Measurements from ENCODE around the gene GBX1.

GBX1 gene

DNA sequence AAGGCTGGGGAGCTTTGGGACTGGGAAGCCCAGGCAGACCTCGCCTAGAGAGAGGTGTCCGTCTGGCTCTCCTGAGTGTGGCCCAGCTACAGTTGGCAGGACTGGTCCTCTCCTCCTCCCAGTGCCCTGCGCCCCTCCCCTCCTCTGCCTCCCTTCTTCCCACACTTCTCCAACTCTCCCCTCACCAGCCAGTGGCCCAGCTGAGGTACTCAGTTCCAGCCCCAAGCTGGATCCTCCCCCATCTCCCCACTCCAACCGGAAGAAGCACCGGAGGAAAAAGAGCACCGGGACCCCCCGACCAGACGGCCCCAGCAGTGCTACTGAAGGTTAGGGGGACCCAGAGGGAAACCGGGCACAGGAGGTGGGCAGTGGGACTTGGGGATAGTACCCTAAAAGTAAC is 27.7 kb downstream of the GBX1 start:
- DNase-seq (ENCODE audit: low read depth): no peak
- TF ChIP-seq, protein P1, sequence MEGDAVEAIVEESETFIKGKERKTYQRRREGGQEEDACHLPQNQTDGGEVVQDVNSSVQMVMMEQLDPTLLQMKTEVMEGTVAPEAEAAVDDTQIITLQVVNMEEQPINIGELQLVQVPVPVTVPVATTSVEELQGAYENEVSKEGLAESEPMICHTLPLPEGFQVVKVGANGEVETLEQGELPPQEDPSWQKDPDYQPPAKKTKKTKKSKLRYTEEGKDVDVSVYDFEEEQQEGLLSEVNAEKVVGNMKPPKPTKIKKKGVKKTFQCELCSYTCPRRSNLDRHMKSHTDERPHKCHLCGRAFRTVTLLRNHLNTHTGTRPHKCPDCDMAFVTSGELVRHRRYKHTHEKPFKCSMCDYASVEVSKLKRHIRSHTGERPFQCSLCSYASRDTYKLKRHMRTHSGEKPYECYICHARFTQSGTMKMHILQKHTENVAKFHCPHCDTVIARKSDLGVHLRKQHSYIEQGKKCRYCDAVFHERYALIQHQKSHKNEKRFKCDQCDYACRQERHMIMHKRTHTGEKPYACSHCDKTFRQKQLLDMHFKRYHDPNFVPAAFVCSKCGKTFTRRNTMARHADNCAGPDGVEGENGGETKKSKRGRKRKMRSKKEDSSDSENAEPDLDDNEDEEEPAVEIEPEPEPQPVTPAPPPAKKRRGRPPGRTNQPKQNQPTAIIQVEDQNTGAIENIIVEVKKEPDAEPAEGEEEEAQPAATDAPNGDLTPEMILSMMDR (conservative IDR thresholded peaks at IDR 0.05; ENCODE audit: low read depth, low read length): no peak
- H3K4me3 ChIP-seq (ENCODE audit: low read depth, low read length): no peak overlapping the region

DNA sequence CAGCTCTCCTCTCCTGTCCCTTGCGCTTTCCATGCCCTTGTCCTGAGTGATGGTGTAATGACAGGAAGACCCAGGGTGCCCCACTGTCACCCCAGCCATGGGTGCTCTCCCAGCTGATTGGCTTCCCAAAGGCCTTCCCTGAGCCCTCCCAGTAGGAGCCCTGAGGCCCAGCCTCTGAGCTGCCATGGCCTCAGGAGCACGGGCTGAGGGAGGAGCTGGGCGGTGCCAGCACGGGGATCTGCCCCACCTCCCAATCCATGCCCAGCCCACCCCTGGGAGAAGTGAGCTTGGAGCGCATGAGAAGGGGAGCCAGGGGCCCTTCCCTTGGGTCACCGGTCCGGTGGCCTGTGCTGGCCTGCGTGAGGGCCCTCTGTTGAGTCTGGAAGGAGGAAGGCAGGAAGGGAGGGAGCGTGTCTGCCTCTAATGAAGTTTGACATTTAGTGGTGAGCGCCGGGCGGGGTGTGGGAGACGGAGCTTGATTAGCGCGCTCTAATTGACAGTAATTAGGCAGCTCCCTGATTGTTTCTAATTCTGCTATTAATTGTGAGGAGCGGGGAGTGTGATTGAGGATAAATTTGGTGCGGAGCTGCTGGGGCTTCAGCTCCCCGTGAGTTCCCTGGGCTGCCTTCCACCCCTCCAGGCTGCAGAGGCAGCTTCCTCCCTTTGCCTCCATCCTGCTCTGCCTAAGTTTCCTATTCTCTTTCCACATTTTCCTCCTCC is 28.3 kb downstream of the GBX1 start:
- TF ChIP-seq, protein P1 (conservative IDR thresholded peaks at IDR 0.05; ENCODE audit: low read depth, low read length): no peak
- no peak overlapping the region for H3K4me3 ChIP-seq (ENCODE audit: low read depth, low read length)
- no peak for DNase-seq (ENCODE audit: low read depth)

DNA sequence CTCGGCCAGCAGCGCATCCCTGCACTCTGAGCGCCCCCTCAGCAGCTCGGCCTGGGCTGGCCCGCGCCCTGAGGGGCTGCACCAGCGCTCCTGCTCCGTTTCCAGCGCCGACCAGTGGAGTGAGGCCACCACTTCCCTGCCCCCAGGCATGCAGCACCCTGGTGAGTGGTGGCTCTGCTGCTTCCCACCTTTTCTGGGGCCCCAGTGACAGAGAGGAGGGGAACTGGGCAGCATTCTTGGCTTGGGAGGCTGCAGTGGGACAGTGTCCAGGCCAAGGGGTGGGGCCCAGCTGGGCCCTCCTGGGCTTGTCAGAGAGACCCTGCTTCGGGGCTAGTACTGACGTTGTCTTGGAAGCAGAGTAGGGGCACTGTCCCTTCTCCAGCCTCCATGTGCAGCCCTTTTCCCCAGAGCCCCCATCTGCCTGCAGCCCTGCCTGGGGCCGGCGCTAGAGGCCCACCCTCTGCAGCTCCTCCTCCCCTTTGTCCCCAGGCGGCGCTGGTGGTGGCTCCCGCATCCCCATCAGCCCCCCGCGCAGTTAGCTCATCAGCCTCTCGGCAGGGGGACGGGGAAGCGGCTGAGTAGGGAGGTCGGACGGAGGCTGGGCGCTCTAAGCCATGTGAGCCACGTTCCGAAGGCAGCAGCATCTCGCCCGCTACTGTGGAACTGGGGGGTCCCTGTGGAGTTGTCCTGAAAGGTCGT is 29.2 kb downstream of the GBX1 start:
- TF ChIP-seq, protein P1 (conservative IDR thresholded peaks at IDR 0.05; ENCODE audit: low read depth, low read length): no peak
- no peak overlapping the region for H3K4me3 ChIP-seq (ENCODE audit: low read depth, low read length)
- no peak for DNase-seq (ENCODE audit: low read depth)

DNA sequence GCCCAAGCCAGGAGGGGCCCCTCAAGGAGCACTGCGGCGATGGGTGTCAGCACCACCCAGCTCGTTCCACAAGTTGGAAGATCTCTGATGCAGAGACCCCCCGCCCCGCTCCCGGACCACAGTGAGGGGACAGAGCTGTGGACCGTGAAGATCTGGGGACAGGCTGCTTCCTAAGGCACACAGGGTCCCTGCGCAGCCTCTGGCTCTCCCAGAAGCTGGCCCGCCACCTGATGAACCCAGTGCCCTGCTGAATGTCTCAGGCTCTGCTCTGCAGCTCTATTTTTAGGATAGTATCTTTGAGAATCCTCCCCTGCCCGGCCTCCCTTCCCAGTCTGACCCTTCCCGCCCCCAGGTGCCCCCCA is 29.7 kb downstream of the GBX1 start:
- H3K4me3 ChIP-seq (ENCODE audit: low read depth, low read length): no peak overlapping the region
- TF ChIP-seq, protein P1 (conservative IDR thresholded peaks at IDR 0.05; ENCODE audit: low read depth, low read length): no peak
- DNase-seq (ENCODE audit: low read depth): no peak

DNA sequence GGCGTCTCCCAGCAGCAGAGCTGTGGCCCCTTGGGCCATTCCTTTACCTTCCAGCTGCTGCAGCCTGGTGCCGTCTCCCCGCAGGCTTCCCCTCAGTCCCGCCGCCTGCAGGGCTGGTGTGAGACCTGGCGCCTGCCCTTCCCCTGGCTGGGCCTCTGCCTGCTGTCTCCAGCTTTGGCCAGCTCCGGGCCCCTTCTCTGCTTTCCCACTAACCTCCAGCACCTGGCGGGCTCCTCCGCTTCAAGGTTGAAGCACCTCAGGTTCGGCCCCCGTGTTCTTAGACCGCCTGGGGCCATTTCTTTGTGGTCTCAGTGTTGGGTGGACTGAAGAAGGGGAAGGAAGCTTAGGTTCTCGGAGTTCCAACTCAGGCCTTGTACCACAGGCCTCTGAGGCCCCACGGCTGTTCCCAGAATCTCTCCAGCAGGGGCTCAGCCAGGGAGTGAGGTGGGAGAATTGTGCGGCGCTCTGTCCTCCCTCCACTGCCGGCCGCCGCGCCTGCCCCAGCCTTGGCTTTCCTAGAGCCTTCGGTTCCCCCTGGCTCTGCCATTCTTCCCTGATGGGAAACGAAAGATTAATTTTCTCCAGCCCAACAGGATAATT is 30.3 kb downstream of the GBX1 start:
- no peak for DNase-seq (ENCODE audit: low read depth)
- no peak overlapping the region for H3K4me3 ChIP-seq (ENCODE audit: low read depth, low read length)
- TF ChIP-seq, protein P1 (conservative IDR thresholded peaks at IDR 0.05; ENCODE audit: low read depth, low read length): no peak

DNA sequence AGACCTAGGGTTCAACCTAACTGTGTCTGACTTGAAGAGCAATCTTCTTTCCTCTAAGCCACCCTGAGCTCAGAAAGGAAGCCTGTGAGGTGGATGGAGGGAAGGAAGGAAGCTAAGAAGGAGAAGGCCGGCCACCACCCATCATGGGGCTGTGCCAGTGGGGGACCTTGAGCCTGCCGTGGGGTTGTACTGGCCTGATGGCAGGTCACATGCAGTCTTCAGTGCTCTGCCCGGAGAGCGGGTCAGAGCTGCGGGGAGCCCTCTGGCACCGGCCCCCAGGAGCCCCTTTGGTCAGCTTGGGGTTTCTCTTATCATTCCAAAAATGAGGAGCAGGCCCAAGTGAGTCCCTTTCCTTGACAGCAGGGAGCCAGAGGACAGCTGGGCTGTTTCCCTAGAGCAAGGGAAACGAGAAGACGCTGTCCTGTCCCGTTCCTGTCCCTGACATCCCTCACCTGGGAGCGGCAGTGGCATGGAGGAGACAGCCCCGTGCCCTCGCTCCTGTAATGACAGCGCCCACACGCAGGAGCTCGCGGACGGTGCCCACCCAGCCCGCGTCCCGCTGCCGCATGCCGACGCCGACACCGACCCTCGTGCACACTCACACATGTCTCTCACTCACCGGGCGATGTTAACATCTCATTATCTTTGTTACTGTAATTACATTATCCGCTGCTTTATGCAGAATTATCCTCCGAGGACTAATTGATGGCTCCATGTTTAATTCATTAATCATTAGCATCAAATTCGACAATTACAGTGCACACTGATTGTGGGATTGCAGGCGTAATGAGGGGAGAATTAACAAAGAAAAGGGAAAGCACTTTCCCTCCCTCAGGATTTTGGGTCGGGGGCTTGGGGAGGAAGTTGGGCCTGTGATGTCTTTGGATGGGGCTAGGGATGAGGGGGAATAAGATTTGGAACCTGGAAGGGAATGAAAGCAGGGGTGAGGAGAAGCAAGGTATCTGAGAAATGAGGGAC is 31.3 kb downstream of the GBX1 start:
- H3K4me3 ChIP-seq (ENCODE audit: low read depth, low read length): no peak overlapping the region
- TF ChIP-seq, protein P1 (conservative IDR thresholded peaks at IDR 0.05; ENCODE audit: low read depth, low read length): no peak

More for the DNA sequence above, 31.3 kb downstream of the GBX1 start:
- no peak for DNase-seq (ENCODE audit: low read depth)

Measured in choroid plexus epithelial cell (primary cell).